H1 (cell line): ENCODE data around the gene EPB41L3. TPM values are rescaled to one million over a fixed set of nuclear protein-coding genes. Genes with fewer than 3 reads are reported as not detected.

Experiments
- CTCF ChIA-PET: fragments of 300-600 bp; sonication (Branson Sonifier 250); formaldehyde crosslinking; loops from one replicate; lab custom pipeline; 2021; ENCODE audit not compliant: partially characterized antibody; lab: Charles Lee
- POLR2A ChIA-PET: fragments of 300-600 bp; sonication (Branson Sonifier 250); formaldehyde crosslinking; loops from one replicate; lab custom pipeline; 2021; ENCODE audit warnings: inconsistent platforms; ENCODE audit not compliant: partially characterized antibody; lab: Charles Lee
- DNase-seq, 2 experiments: peaks; one replicate each; pipeline versions ENCODE4 v3.0.0 to v3.0.0-alpha.2; 2010 to 2022; ENCODE audit warnings: low spot score in 2 of 2, low read depth in 1 of 2, mixed read lengths in 1 of 2
- FAIRE-seq: peaks from 2 replicates; lab custom pipeline; 2011; peaks lifted over from hg19 to GRCh38; lab: Jason Lieb, UNC
- H2AFZ ChIP-seq: 2 replicates; pipeline ENCODE4 v1.8.1; 2012; ENCODE audit warnings: low read length, inconsistent platforms
- H2AK5ac ChIP-seq: 2 replicates; pipeline ENCODE4 v1.6.1; 2013; ENCODE audit warnings: low read depth, low read length
- H2BK120ac ChIP-seq: replicated peaks from 2 replicates; pipeline ENCODE3; 2013; ENCODE audit warnings: low read depth, low read length, inconsistent platforms
- H2BK12ac ChIP-seq: 2 replicates; pipeline ENCODE4 v1.6.1; 2013; ENCODE audit warnings: low read depth, low read length
- H2BK15ac ChIP-seq: 2 replicates; pipeline ENCODE4 v1.6.1; 2013; ENCODE audit warnings: low read length
- H2BK20ac ChIP-seq: 2 replicates; pipeline ENCODE4 v1.6.1; 2013; ENCODE audit warnings: low read length
- H2BK5ac ChIP-seq: 2 replicates; pipeline ENCODE4 v1.6.1; 2013; ENCODE audit warnings: low read depth, low read length
- H3K14ac ChIP-seq: 2 replicates; pipeline ENCODE4 v1.6.1; 2013; ENCODE audit warnings: inconsistent platforms; ENCODE audit not compliant: insufficient read length
- H3K18ac ChIP-seq: 2 replicates; pipeline ENCODE4 v1.6.1; 2013; ENCODE audit warnings: low read length; ENCODE audit errors: extremely low read depth
- H3K23ac ChIP-seq: 2 replicates; pipeline ENCODE4 v1.6.1; 2013; ENCODE audit warnings: inconsistent platforms; ENCODE audit not compliant: insufficient read length
- H3K23me2 ChIP-seq: 2 replicates; pipeline ENCODE4 v1.6.1; 2013; ENCODE audit warnings: low read depth, low read length
- H3K27ac ChIP-seq: 2 replicates; pipeline ENCODE4 v1.6.1; 2011; ENCODE audit warnings: low read depth, low read length, inconsistent platforms
- H3K27me3 ChIP-seq, 4 experiments: replicated peaks in 1 of 4; 1 replicate in 1 of 4; 2 replicates in 3 of 4; pipeline versions ENCODE4 v1.6.1 to v1.8.1; 2011 to 2013; ENCODE audit warnings: low read length in 3 of 4, mild to moderate bottlenecking in 3 of 4, inconsistent platforms in 2 of 4, mixed read lengths in 2 of 4, moderate library complexity in 1 of 4; ENCODE audit not compliant: control insufficient read depth in 3 of 4, insufficient read depth in 3 of 4; ENCODE audit errors: extremely low read depth in 1 of 4
- H3K36me3 ChIP-seq, 4 experiments: 2 replicates each; pipeline versions ENCODE4 v1.6.1 to v1.8.1; 2011 to 2013; ENCODE audit warnings: mild to moderate bottlenecking in 4 of 4, low read length in 3 of 4, moderate library complexity in 2 of 4, control low read depth in 1 of 4, inconsistent platforms in 1 of 4; ENCODE audit not compliant: insufficient read depth in 4 of 4, control insufficient read depth in 2 of 4
- H3K4ac ChIP-seq: replicated peaks from 2 replicates; pipeline ENCODE3; 2013; ENCODE audit warnings: low read length, low read depth, mixed read lengths, inconsistent platforms; ENCODE audit not compliant: insufficient read length
- H3K4me1 ChIP-seq, 4 experiments: replicated peaks in 1 of 4; 1 replicate in 1 of 4; 2 replicates in 3 of 4; pipeline versions ENCODE4 v1.6.1 to v1.8.1; 2011 to 2013; ENCODE audit warnings: low read length in 3 of 4, inconsistent platforms in 2 of 4, mixed read lengths in 1 of 4; ENCODE audit not compliant: insufficient read depth in 4 of 4, control insufficient read depth in 3 of 4
- H3K4me2 ChIP-seq, 2 experiments: 2 replicates each; pipeline versions ENCODE4 v1.6.1 to v1.8.1; 2011 to 2013; ENCODE audit warnings: low read depth in 2 of 2, low read length in 2 of 2, control low read depth in 1 of 2, inconsistent platforms in 1 of 2, mild to moderate bottlenecking in 1 of 2; ENCODE audit not compliant: insufficient read depth in 1 of 2
- H3K4me3 ChIP-seq, 4 experiments: fragments of 200-600, 300-600 bp in 1 of 4; sonication (generic), shearing (Covaris generic), sonication (Bioruptor Twin) in 1 of 4; 2 replicates each; pipeline versions ENCODE4 v1.5.1 to v1.8.1; 2011 to 2016; ENCODE audit warnings: low read length in 4 of 4, low read depth in 3 of 4, control low read depth in 2 of 4, inconsistent platforms in 2 of 4, mild to moderate bottlenecking in 2 of 4, mixed read lengths in 1 of 4, moderate library complexity in 1 of 4; ENCODE audit not compliant: insufficient read depth in 2 of 4; ENCODE audit errors: extremely low read depth in 1 of 4
- H3K56ac ChIP-seq: replicated peaks from 2 replicates; pipeline ENCODE3; 2013; ENCODE audit warnings: low read depth, mild to moderate bottlenecking, mixed read lengths, low read length, inconsistent platforms; ENCODE audit not compliant: insufficient read length
- H3K79me1 ChIP-seq: 2 replicates; pipeline ENCODE4 v1.6.1; 2013; ENCODE audit warnings: low read depth, low read length, control low read depth
- H3K79me2 ChIP-seq, 2 experiments: 2 replicates each; pipeline versions ENCODE4 v1.6.1 to v1.8.1; 2012 to 2013; ENCODE audit warnings: low read length in 2 of 2, mild to moderate bottlenecking in 2 of 2, inconsistent platforms in 1 of 2; ENCODE audit not compliant: insufficient read depth in 2 of 2, control insufficient read depth in 1 of 2
- H3K9ac ChIP-seq, 4 experiments: replicated peaks in 1 of 4; 1 replicate in 1 of 4; 2 replicates in 3 of 4; pipeline versions ENCODE4 v1.6.1 to v1.8.1; 2011 to 2013; ENCODE audit warnings: low read depth in 3 of 4, low read length in 3 of 4, control low read depth in 2 of 4, mild to moderate bottlenecking in 2 of 4, moderate library complexity in 2 of 4, inconsistent platforms in 1 of 4; ENCODE audit errors: extremely low read depth in 1 of 4
- H3K9me3 ChIP-seq, 2 experiments: 2 replicates each; pipeline versions ENCODE4 v1.6.1 to v1.8.1; 2012 to 2013; ENCODE audit warnings: mild to moderate bottlenecking in 2 of 2, moderate library complexity in 2 of 2, control low read depth in 1 of 2, inconsistent platforms in 1 of 2, low read depth in 1 of 2, low read length in 1 of 2, mixed read lengths in 1 of 2; ENCODE audit not compliant: insufficient read depth in 2 of 2
- H4K20me1 ChIP-seq, 2 experiments: replicated peaks in 1 of 2; 2 replicates each; pipeline versions ENCODE3 to v1.8.1; 2011 to 2013; ENCODE audit warnings: inconsistent platforms in 2 of 2, low read length in 2 of 2, mild to moderate bottlenecking in 1 of 2; ENCODE audit not compliant: insufficient read depth in 2 of 2, control insufficient read depth in 1 of 2
- H4K5ac ChIP-seq: 2 replicates; pipeline ENCODE4 v1.6.1; 2013; ENCODE audit warnings: low read length, low read depth, mixed read lengths, inconsistent platforms; ENCODE audit not compliant: insufficient read length
- H4K8ac ChIP-seq: 2 replicates; pipeline ENCODE4 v1.8.0; 2013; ENCODE audit warnings: mild to moderate bottlenecking, moderate library complexity, low read length, inconsistent platforms; ENCODE audit not compliant: insufficient read depth; ENCODE audit errors: extremely low read depth
- H4K91ac ChIP-seq: replicated peaks from 2 replicates; pipeline ENCODE3; 2013; ENCODE audit warnings: low read length, mixed read lengths, inconsistent platforms; ENCODE audit not compliant: insufficient read length
- ASH2L ChIP-seq: fragments of 200-600, 300-600 bp; sonication (generic); IDR thresholded peaks from one replicate; pipeline ENCODE4 v1.7.1; 2017; ENCODE audit warnings: low read length
- ATF3 ChIP-seq: IDR thresholded peaks from 2 replicates; pipeline ENCODE4 v1.6.1; 2011; ENCODE audit warnings: low read depth, mild to moderate bottlenecking, low read length; ENCODE audit not compliant: insufficient read depth
- BACH1 ChIP-seq: IDR thresholded peaks from 2 replicates; pipeline ENCODE4 v1.6.1; 2012; ENCODE audit warnings: low read length, improper control_type of control experiment
- BRCA1 ChIP-seq: IDR thresholded peaks from 2 replicates; pipeline ENCODE4 v1.6.1; 2012; ENCODE audit warnings: low read depth, low read length, improper control_type of control experiment
- EGR1 ChIP-seq: IDR thresholded peaks from 2 replicates; pipeline ENCODE4 v1.6.1; 2011; ENCODE audit warnings: low read depth, low read length, borderline replicate concordance
- EZH2 ChIP-seq: fragments of 200-600 bp; sonication (generic); IDR thresholded peaks from 2 replicates; pipeline ENCODE4 v1.7.1; 2012; ENCODE audit warnings: low read depth, mild to moderate bottlenecking, moderate library complexity, low read length, inconsistent platforms; ENCODE audit not compliant: severe bottlenecking
- KDM1A ChIP-seq: fragments of 200-600, 300-600 bp; sonication (generic); IDR thresholded peaks from 2 replicates; pipeline ENCODE4 v1.7.1; 2016; ENCODE audit warnings: mild to moderate bottlenecking, low read length, borderline replicate concordance
- NRF1 ChIP-seq: IDR thresholded peaks from 2 replicates; pipeline ENCODE4 v1.6.1; 2011; ENCODE audit warnings: mild to moderate bottlenecking, low read depth, low read length, improper control_type of control experiment
- RAD21 ChIP-seq, 2 experiments: IDR thresholded peaks in 1 of 2; conservative IDR thresholded peaks in 1 of 2; 2 replicates each; pipeline ENCODE4 v1.6.1; 2011; ENCODE audit warnings: low read depth in 2 of 2, low read length in 2 of 2, improper control_type of control experiment in 1 of 2, inconsistent platforms in 1 of 2, mild to moderate bottlenecking in 1 of 2, moderate library complexity in 1 of 2
- RFX5 ChIP-seq: IDR thresholded peaks from 2 replicates; pipeline ENCODE4 v1.6.1; 2011; ENCODE audit warnings: low read depth, low read length, improper control_type of control experiment, borderline replicate concordance
- RNF2 ChIP-seq: fragments of 200-900, 300-1000 bp; sonication (generic); IDR thresholded peaks from 2 replicates; pipeline ENCODE4 v1.7.1; 2016; ENCODE audit warnings: borderline replicate concordance, low read depth, mild to moderate bottlenecking, antibody characterized with exemption, low read length; ENCODE audit not compliant: poor library complexity, severe bottlenecking; ENCODE audit errors: missing control alignments
- SP2 ChIP-seq: IDR thresholded peaks from 2 replicates; pipeline ENCODE4 v1.6.1; 2012; ENCODE audit warnings: mild to moderate bottlenecking, low read length, inconsistent platforms
- TCF12 ChIP-seq: IDR thresholded peaks from 2 replicates; pipeline ENCODE4 v1.6.1; 2011; ENCODE audit warnings: low read depth, mild to moderate bottlenecking, low read length
- WGBS, 2 experiments: shearing (Covaris generic) in 1 of 2; methylation state at CpG; one replicate each; pipeline versions ENCODE4 v1.1.6 to v1.1.7; 2013 to 2015; ENCODE audit warnings: low lambda C conversion rate in 2 of 2, mixed read lengths in 2 of 2, inconsistent platforms in 1 of 2, low coverage in 1 of 2, missing lambda C conversion rate in 1 of 2; ENCODE audit not compliant: insufficient replicate concordance in 2 of 2, insufficient coverage in 1 of 2, insufficient read length in 1 of 2; ENCODE audit errors: extremely low coverage in 1 of 2, missing lambda C conversion rate in 1 of 2; 5-methylcytosine and 5-hydroxymethylcytosine counted together
- polyA plus RNA-seq, 7 experiments: library from polyadenylated mRNA; depleted of rRNA in 3 of 7; stranded (reverse) in 5 of 7; unstranded in 2 of 7; fragments of >200 nt in 5 of 7; fragments of 200-250 nt in 2 of 7; gene quantifications; 1 replicate in 5 of 7; 2 replicates in 1 of 7; 4 replicates in 1 of 7; pipeline versions ENCODE4 v1.2.1 to v1.2.3, GENCODE V29; 2011 to 2013; ENCODE audit warnings: missing spikeins in 2 of 7, mixed read lengths in 2 of 7
- total RNA-seq: library from RNA; stranded (reverse); fragmentation: NEBNext Ultra II Directional; extraction: Animal tissue kit (Norgen Biotek cat#: 25700); gene quantifications from 2 replicates; pipeline ENCODE4 v1.2.1, GENCODE V29; 2021

EPB41L3 gene
- total and polyA plus RNA-seq, 2 of the 8 experiments (the other 6 are each of a cell fraction or from before 2014, with no cell fraction given): 7.9 to 16.1 TPM

GRCh38 chr18:5468394-5468793 is 75.4 kb downstream of the EPB41L3 start:
- DNase-seq (no peak), FAIRE-seq (no peak)
- H3K14ac ChIP-seq: no peak overlapping the region
- no peak overlapping the region for H3K56ac ChIP-seq
- H3K36me3 ChIP-seq: no peaks in the 10 kb centered on the region
- no peak overlapping the region for H3K9ac ChIP-seq
- ChIA-PET CTCF (interaction anchor here (1.5 to 6.4 kb wide), 3 partner anchors 9 to 65 kb away, joined by 3 to 35 read pairs (median 8); no protein-coding TSS in a partner anchor), POLR2A (interaction anchor here (1.2 kb wide), 1 partner anchor 10 kb away, joined by 6 read pairs; no protein-coding TSS in a partner anchor)
- H3K23ac ChIP-seq: no peak overlapping the region
- TF ChIP-seq RAD21 (IDR thresholded peaks at IDR 0.05 in 1 of 2, conservative IDR thresholded peaks at IDR 0.05 in 1 of 2; ENCODE audit: low read depth in 2 of 2, low read length in 2 of 2) (no peak), RFX5 (no peak), ATF3 (no peak), KDM1A (no peak), NRF1 (no peak), RNF2 (no peak), SP2 (no peak), BRCA1 (no peak), BACH1 (no peak), TCF12 (no peak), EZH2 (no peak), EGR1 (no peak), ASH2L (no peak)
- H3K79me1 ChIP-seq: no peaks in the 10 kb centered on the region
- H4K8ac ChIP-seq: no peak overlapping the region
- H4K20me1 ChIP-seq: no peaks in the 10 kb centered on the region
- no peaks in the 10 kb centered on the region for H3K79me2 ChIP-seq
- no peak overlapping the region for H3K27ac ChIP-seq
- no peak overlapping the region for H2BK20ac ChIP-seq
- no peaks in the 10 kb centered on the region for H3K9me3 ChIP-seq
- no peak overlapping the region for H4K5ac ChIP-seq
- no peak overlapping the region for H2BK15ac ChIP-seq
- no peak overlapping the region for H2BK5ac ChIP-seq
- no peaks in the 10 kb centered on the region; a peak in 1 of 7 replicates for H3K4me1 ChIP-seq
- no peak overlapping the region for H3K4me3 ChIP-seq
- H2BK120ac ChIP-seq: no peak overlapping the region
- H3K4me2 ChIP-seq: no peak overlapping the region
- H3K18ac ChIP-seq: no peak overlapping the region
- no peak overlapping the region for H3K4ac ChIP-seq
- no peak overlapping the region for H2AK5ac ChIP-seq
- no peak overlapping the region for H2BK12ac ChIP-seq
- H2AFZ ChIP-seq: no peak overlapping the region
- no peaks in the 10 kb centered on the region for H3K27me3 ChIP-seq
- H3K23me2 ChIP-seq: no peaks in the 10 kb centered on the region
- H4K91ac ChIP-seq: no peak overlapping the region
- 91% methylated on average over 9 of the region's 9 CpGs; no CpG with 5 or more reads in 1 of the 2 experiments for WGBS, 2 experiments
